NB4 (cell line): ENCODE measurements around the gene PCDH15.

Experiments
- MYC ChIP-seq: IDR thresholded peaks from 2 replicates; pipeline ENCODE4 v1.6.1; 2011; ENCODE audit warnings: low read depth, low read length
- POLR2A ChIP-seq: IDR thresholded peaks from 2 replicates; pipeline ENCODE4 v1.6.1; 2011; ENCODE audit warnings: mild to moderate bottlenecking; ENCODE audit not compliant: insufficient read length; ENCODE audit errors: extremely low read depth
- TF ChIP-seq, protein P1 (sequence below): IDR thresholded peaks from one replicate; pipeline ENCODE4 v1.5.1; 2012; ENCODE audit warnings: low read depth, low read length
- TF ChIP-seq, protein P2 (sequence below): IDR thresholded peaks from 2 replicates; pipeline ENCODE4 v1.6.1; 2011; ENCODE audit warnings: low read depth, low read length

DNA sequence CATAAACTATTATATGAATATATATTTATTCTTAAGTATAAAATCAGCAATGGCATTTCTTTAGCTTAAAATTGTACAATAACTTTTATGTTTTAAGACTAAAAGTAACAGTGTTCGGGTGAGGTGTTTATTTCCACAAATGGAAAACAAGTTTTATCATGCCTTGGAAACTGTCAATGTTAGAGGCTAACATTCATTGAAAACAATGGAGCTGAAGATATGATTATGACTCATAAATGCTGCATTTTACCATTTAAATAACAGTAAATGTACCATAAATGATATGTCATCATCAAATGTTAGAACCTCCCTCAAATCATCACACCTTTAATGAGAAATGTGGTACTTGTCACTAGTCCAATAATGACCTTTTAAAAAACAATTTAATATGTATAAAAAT lies 897.3 kb downstream of the PCDH15 start:
- TF ChIP-seq, protein P1, sequence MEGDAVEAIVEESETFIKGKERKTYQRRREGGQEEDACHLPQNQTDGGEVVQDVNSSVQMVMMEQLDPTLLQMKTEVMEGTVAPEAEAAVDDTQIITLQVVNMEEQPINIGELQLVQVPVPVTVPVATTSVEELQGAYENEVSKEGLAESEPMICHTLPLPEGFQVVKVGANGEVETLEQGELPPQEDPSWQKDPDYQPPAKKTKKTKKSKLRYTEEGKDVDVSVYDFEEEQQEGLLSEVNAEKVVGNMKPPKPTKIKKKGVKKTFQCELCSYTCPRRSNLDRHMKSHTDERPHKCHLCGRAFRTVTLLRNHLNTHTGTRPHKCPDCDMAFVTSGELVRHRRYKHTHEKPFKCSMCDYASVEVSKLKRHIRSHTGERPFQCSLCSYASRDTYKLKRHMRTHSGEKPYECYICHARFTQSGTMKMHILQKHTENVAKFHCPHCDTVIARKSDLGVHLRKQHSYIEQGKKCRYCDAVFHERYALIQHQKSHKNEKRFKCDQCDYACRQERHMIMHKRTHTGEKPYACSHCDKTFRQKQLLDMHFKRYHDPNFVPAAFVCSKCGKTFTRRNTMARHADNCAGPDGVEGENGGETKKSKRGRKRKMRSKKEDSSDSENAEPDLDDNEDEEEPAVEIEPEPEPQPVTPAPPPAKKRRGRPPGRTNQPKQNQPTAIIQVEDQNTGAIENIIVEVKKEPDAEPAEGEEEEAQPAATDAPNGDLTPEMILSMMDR: no peak
- TF ChIP-seq POLR2A: no peak
- no peak for TF ChIP-seq MYC
- TF ChIP-seq, protein P2, sequence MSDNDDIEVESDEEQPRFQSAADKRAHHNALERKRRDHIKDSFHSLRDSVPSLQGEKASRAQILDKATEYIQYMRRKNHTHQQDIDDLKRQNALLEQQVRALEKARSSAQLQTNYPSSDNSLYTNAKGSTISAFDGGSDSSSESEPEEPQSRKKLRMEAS: no peak
